Endodermal cell (in vitro differentiated cells): Measurements from ENCODE around the gene TIMM23. TPM values are rescaled to one million over a fixed set of nuclear protein-coding genes. Genes with fewer than 3 reads are reported as not detected.
"Not testable (repeated sequence)": the region's sequence is repeated elsewhere in the genome, so short reads cannot be mapped to it uniquely, and the experiment has no call there.

Experiments used
- DNase-seq: peaks from one replicate; pipeline ENCODE4 v3.0.0-alpha.2; 2017
- H3K27ac ChIP-seq: 2 replicates; pipeline ENCODE4 v1.5.1; 2013; ENCODE audit warnings: mild to moderate bottlenecking, low read depth, low read length, moderate library complexity
- H3K27me3 ChIP-seq: 2 replicates; pipeline ENCODE4 v1.6.1; 2013; ENCODE audit warnings: mild to moderate bottlenecking, low read length, moderate library complexity; ENCODE audit not compliant: insufficient read depth, control insufficient read depth, poor library complexity, severe bottlenecking
- H3K36me3 ChIP-seq: 2 replicates; pipeline ENCODE4 v1.7.0; 2013; ENCODE audit warnings: mild to moderate bottlenecking, low read length, moderate library complexity; ENCODE audit not compliant: control insufficient read depth, insufficient read depth
- H3K4me1 ChIP-seq: one replicate; pipeline ENCODE4 v1.7.0; 2013; ENCODE audit warnings: low read length; ENCODE audit not compliant: control insufficient read depth, insufficient read depth
- H3K4me3 ChIP-seq: 2 replicates; pipeline ENCODE4 v1.5.1; 2013; ENCODE audit warnings: mild to moderate bottlenecking, low read length, moderate library complexity
- H3K9ac ChIP-seq: 2 replicates; pipeline ENCODE4 v1.6.1; 2013; ENCODE audit warnings: mild to moderate bottlenecking, low read length, moderate library complexity; ENCODE audit not compliant: poor library complexity, severe bottlenecking; ENCODE audit errors: extremely low read depth
- H3K9me3 ChIP-seq: 2 replicates; pipeline ENCODE4 v1.6.1; 2013; ENCODE audit warnings: mild to moderate bottlenecking, low read length, moderate library complexity; ENCODE audit not compliant: control insufficient read depth
- H3K27ac Mint-ChIP-seq: 2 replicates; pipeline ENCODE4 v1.8.0; 2020; ENCODE audit warnings: mixed read lengths
- H3K27me3 Mint-ChIP-seq: 2 replicates; pipeline ENCODE4 v1.8.0; 2021; ENCODE audit warnings: mild to moderate bottlenecking, mixed read lengths; ENCODE audit not compliant: insufficient read depth
- H3K36me3 Mint-ChIP-seq: 2 replicates; pipeline ENCODE4 v1.8.0; 2020; ENCODE audit warnings: low read depth, mixed read lengths
- H3K4me1 Mint-ChIP-seq: 2 replicates; pipeline ENCODE4 v1.8.0; 2020; ENCODE audit warnings: mixed read lengths
- H3K4me3 Mint-ChIP-seq: 2 replicates; pipeline ENCODE4 v1.8.0; 2020; ENCODE audit warnings: mild to moderate bottlenecking, moderate library complexity, mixed read lengths
- H3K9me3 Mint-ChIP-seq: 2 replicates; pipeline ENCODE4 v1.8.0; 2020; ENCODE audit warnings: mild to moderate bottlenecking, mixed read lengths
- CTCF ChIP-seq: fragments of 200-600 bp; sonication (generic); conservative IDR thresholded peaks from 2 replicates; pipeline ENCODE4 v1.5.0; 2021; ENCODE audit warnings: antibody characterized with exemption, mild to moderate bottlenecking
- WGBS, 2 experiments: methylation state at CpG; one replicate each; pipeline versions ENCODE4 v1.1.5 to v1.1.7; 2013; ENCODE audit warnings: missing lambda C conversion rate in 2 of 2, mixed read lengths in 1 of 2; ENCODE audit not compliant: insufficient coverage in 1 of 2, insufficient read length in 1 of 2; 5-methylcytosine and 5-hydroxymethylcytosine counted together
- total RNA-seq, 2 donors: library from RNA; stranded (reverse); fragmentation: NEBNext Ultra II Directional in 1 of 2; extraction: Animal tissue kit (Norgen Biotek cat#: 25700) in 1 of 2; gene quantifications; 2 replicates in 1 of 2; 3 replicates in 1 of 2; pipeline ENCODE4 v1.2.1, GENCODE V29; 2021

Gene TIMM23
- total RNA-seq, 2 donors from 2014 or later, result 86.3 to 88.5 TPM

- H3K27ac ChIP-seq, H3K27me3 Mint-ChIP-seq, H3K4me1 Mint-ChIP-seq, H3K4me3 ChIP-seq, H3K4me1 ChIP-seq, H3K9me3 Mint-ChIP-seq, H3K9ac ChIP-seq, H3K27me3 ChIP-seq, H3K27ac Mint-ChIP-seq, H3K4me3 Mint-ChIP-seq, H3K9me3 ChIP-seq: not testable (repeated sequence)
- 71% methylated on average over 3 of the region's 6 CpGs; no CpG with 5 or more reads in 1 of the 2 experiments for WGBS, 2 experiments
- peaks cover 26% of the 10 kb centered on the region for H3K36me3 Mint-ChIP-seq
- peak; percentile 52 for DNase-seq
- TF ChIP-seq CTCF, result peak; percentile 64
- H3K36me3 ChIP-seq, result peaks cover 27% of the 10 kb centered on the region
These were observed 11.4 kb downstream of the TIMM23 start for GRCh38 chr10:45983538-45984186.

- not testable (repeated sequence) for DNase-seq, H3K27ac ChIP-seq, H3K4me3 Mint-ChIP-seq, H3K9me3 Mint-ChIP-seq, H3K4me1 Mint-ChIP-seq, H3K9me3 ChIP-seq, H3K27ac Mint-ChIP-seq, H3K4me1 ChIP-seq, H3K9ac ChIP-seq, H3K27me3 Mint-ChIP-seq, H3K4me3 ChIP-seq, H3K27me3 ChIP-seq
- WGBS, 2 experiments, result 95% methylated on average over 2 of the region's 2 CpGs; no CpG with 5 or more reads in 1 of the 2 experiments
- peaks cover 28% of the 10 kb centered on the region for H3K36me3 ChIP-seq
- H3K36me3 Mint-ChIP-seq, result peaks cover 28% of the 10 kb centered on the region
These were observed 12.2 kb downstream of the TIMM23 start for GRCh38 chr10:45984473-45984872.

- H3K4me1 ChIP-seq, DNase-seq, H3K4me1 Mint-ChIP-seq, H3K27ac ChIP-seq, H3K9me3 ChIP-seq, H3K4me3 Mint-ChIP-seq, H3K27me3 Mint-ChIP-seq, H3K27me3 ChIP-seq, H3K9ac ChIP-seq, H3K9me3 Mint-ChIP-seq, H3K4me3 ChIP-seq, H3K27ac Mint-ChIP-seq: not testable (repeated sequence)
- H3K36me3 ChIP-seq, result peaks cover 35% of the 10 kb centered on the region
- H3K36me3 Mint-ChIP-seq, result peaks cover 34% of the 10 kb centered on the region
- WGBS, 2 experiments, result 91 to 92% methylated on average over 2 to 3 of the region's 3 CpGs
These were observed 13.3 kb downstream of the TIMM23 start for GRCh38 chr10:45985590-45985989.

GRCh38 chr10:45997557-45997956 lies 25.3 kb downstream of the TIMM23 start:
- no peaks in the 10 kb centered on the region for H3K27me3 Mint-ChIP-seq
- no peak for TF ChIP-seq CTCF
- no peaks in the 10 kb centered on the region for H3K27me3 ChIP-seq
- no peak overlapping the region for H3K4me3 ChIP-seq
- DNase-seq, result no peak
- no peak overlapping the region for H3K4me3 Mint-ChIP-seq
- peaks cover 70% of the 10 kb centered on the region for H3K36me3 ChIP-seq
- peaks cover 81% of the 10 kb centered on the region for H3K36me3 Mint-ChIP-seq
- no peak overlapping the region for H3K9ac ChIP-seq
- no peaks in the 10 kb centered on the region for H3K4me1 ChIP-seq
- peaks cover 19% of the 10 kb centered on the region for H3K9me3 Mint-ChIP-seq
- 87 to 94% methylated on average over 3 to 4 of the region's 4 CpGs for WGBS, 2 experiments
- no peak overlapping the region for H3K27ac ChIP-seq
- peaks cover 28% of the 10 kb centered on the region for H3K9me3 ChIP-seq
- H3K27ac Mint-ChIP-seq, result no peak overlapping the region
- peaks cover 1% of the 10 kb centered on the region for H3K4me1 Mint-ChIP-seq
